HEK293 (cell line): ENCODE results near the gene ATP5PB.

ENCODE experiments used
- CTCF ChIA-PET: fragments of 350-600 bp; formaldehyde crosslinking; extraction: SDS; loops from one replicate; lab custom pipeline; 2021; ENCODE audit warnings: antibody characterized with exemption; lab: Yijun Ruan, JAX
- POLR2A ChIA-PET: fragments of 300-600 bp; formaldehyde crosslinking; extraction: SDS; loops from one replicate; lab custom pipeline; 2020; ENCODE audit warnings: antibody characterized with exemption, inconsistent platforms; lab: Yijun Ruan, JAX
- H3K27ac ChIP-seq: fragments of 200-500 bp; sonication (Bioruptor generic); 2 replicates; pipeline ENCODE4 v1.5.1; 2014; ENCODE audit warnings: low read depth, low read length, control low read depth, inconsistent platforms; ENCODE audit errors: extremely low read depth
- H3K36me3 ChIP-seq, 2 experiments: fragments of 200-500 bp in 1 of 2; sonication (Bioruptor generic) in 1 of 2; 1 replicate in 1 of 2; 2 replicates in 1 of 2; pipeline ENCODE4 v1.5.1; 2014 to 2017; ENCODE audit warnings: inconsistent platforms in 2 of 2, low read length in 2 of 2; ENCODE audit not compliant: control insufficient read depth in 2 of 2, insufficient read depth in 1 of 2
- H3K4me1 ChIP-seq: fragments of 200-500 bp; sonication (Bioruptor generic); 2 replicates; pipeline ENCODE4 v1.5.1; 2014; ENCODE audit warnings: mild to moderate bottlenecking, low read length, inconsistent platforms; ENCODE audit not compliant: control insufficient read depth, insufficient read depth
- H3K4me3 ChIP-seq: 2 replicates; pipeline ENCODE4 v1.5.1; 2011; ENCODE audit warnings: low read depth, mild to moderate bottlenecking, control low read depth, low read length, moderate library complexity
- H3K9me3 ChIP-seq: fragments of 200-500 bp; sonication (Bioruptor generic); 2 replicates; pipeline ENCODE4 v1.5.1; 2014; ENCODE audit warnings: low read depth, low read length, inconsistent platforms; ENCODE audit not compliant: control insufficient read depth, insufficient read depth
- GFI1B ChIP-seq: fragments of 450-650 bp; formaldehyde crosslinking; IDR thresholded peaks from 2 replicates; pipeline ENCODE4 v1.5.1; 2016; ENCODE audit warnings: missing biosample characterization, missing genetic modification characterization
- INSM2 ChIP-seq: fragments of 450-650 bp; formaldehyde crosslinking; IDR thresholded peaks from 2 replicates; pipeline ENCODE4 v1.5.1; 2016; ENCODE audit warnings: missing biosample characterization, missing genetic modification characterization
- KLF9 ChIP-seq: fragments of 450-650 bp; formaldehyde crosslinking; IDR thresholded peaks from 2 replicates; pipeline ENCODE4 v1.5.1; 2016; ENCODE audit warnings: missing biosample characterization, missing genetic modification characterization, low read depth
- OSR2 ChIP-seq: fragments of 450-650 bp; formaldehyde crosslinking; IDR thresholded peaks from 2 replicates; pipeline ENCODE4 v1.5.1; 2016; ENCODE audit warnings: missing biosample characterization, missing genetic modification characterization
- RBAK ChIP-seq: fragments of 450-650 bp; formaldehyde crosslinking; IDR thresholded peaks from 2 replicates; pipeline ENCODE4 v1.5.1; 2016; ENCODE audit warnings: missing biosample characterization, missing genetic modification characterization
- SP7 ChIP-seq: fragments of 450-650 bp; formaldehyde crosslinking; IDR thresholded peaks from 2 replicates; pipeline ENCODE4 v1.5.1; 2016; ENCODE audit warnings: missing biosample characterization, missing genetic modification characterization
- YY1 ChIP-seq: fragments of 450-650 bp; formaldehyde crosslinking; IDR thresholded peaks from 2 replicates; pipeline ENCODE4 v1.5.1; 2018; ENCODE audit warnings: missing biosample characterization, missing genetic modification characterization
- ZBTB10 ChIP-seq: fragments of 450-650 bp; formaldehyde crosslinking; IDR thresholded peaks from 2 replicates; pipeline ENCODE4 v1.5.1; 2016; ENCODE audit warnings: missing biosample characterization, missing genetic modification characterization
- ZBTB20 ChIP-seq: fragments of 450-650 bp; formaldehyde crosslinking; IDR thresholded peaks from 2 replicates; pipeline ENCODE4 v1.5.1; 2016; ENCODE audit warnings: missing biosample characterization, missing genetic modification characterization
- ZFHX2 ChIP-seq: fragments of 450-650 bp; formaldehyde crosslinking; conservative IDR thresholded peaks from 2 replicates; pipeline ENCODE4 v1.5.1; 2016; ENCODE audit warnings: missing biosample characterization, missing genetic modification characterization
- ZFP41 ChIP-seq: fragments of 450-650 bp; formaldehyde crosslinking; IDR thresholded peaks from 2 replicates; pipeline ENCODE4 v1.5.1; 2016; ENCODE audit warnings: missing biosample characterization, missing genetic modification characterization, borderline replicate concordance
- ZNF112 ChIP-seq: fragments of 450-650 bp; formaldehyde crosslinking; IDR thresholded peaks from 2 replicates; pipeline ENCODE4 v1.5.0; 2017; ENCODE audit warnings: missing biosample characterization, missing genetic modification characterization
- ZNF221 ChIP-seq: fragments of 450-650 bp; formaldehyde crosslinking; IDR thresholded peaks from 2 replicates; pipeline ENCODE4 v1.5.1; 2017; ENCODE audit warnings: missing biosample characterization, missing genetic modification characterization, borderline replicate concordance
- ZNF292 ChIP-seq: fragments of 450-650 bp; formaldehyde crosslinking; IDR thresholded peaks from 2 replicates; pipeline ENCODE4 v1.5.1; 2016; ENCODE audit warnings: low read depth, missing biosample characterization, missing genetic modification characterization, borderline replicate concordance
- ZNF366 ChIP-seq: fragments of 450-650 bp; formaldehyde crosslinking; conservative IDR thresholded peaks from 2 replicates; pipeline ENCODE4 v1.5.1; 2016; ENCODE audit warnings: missing biosample characterization, missing genetic modification characterization
- ZNF394 ChIP-seq: fragments of 450-650 bp; formaldehyde crosslinking; IDR thresholded peaks from 2 replicates; pipeline ENCODE4 v1.5.1; 2016; ENCODE audit warnings: missing biosample characterization, missing genetic modification characterization, mild to moderate bottlenecking, moderate library complexity, borderline replicate concordance
- ZNF426 ChIP-seq: fragments of 450-650 bp; formaldehyde crosslinking; IDR thresholded peaks from 2 replicates; pipeline ENCODE4 v1.5.1; 2017; ENCODE audit warnings: missing biosample characterization, missing genetic modification characterization, mild to moderate bottlenecking, inconsistent platforms, moderate library complexity
- ZNF433 ChIP-seq: fragments of 450-650 bp; formaldehyde crosslinking; IDR thresholded peaks from 2 replicates; pipeline ENCODE4 v1.5.1; 2016; ENCODE audit warnings: missing biosample characterization, missing genetic modification characterization, low read depth
- ZNF571 ChIP-seq: fragments of 450-650 bp; formaldehyde crosslinking; IDR thresholded peaks from 2 replicates; pipeline ENCODE4 v1.5.0; 2017; ENCODE audit warnings: missing biosample characterization, missing genetic modification characterization
- ZNF596 ChIP-seq: fragments of 450-650 bp; IDR thresholded peaks from 2 replicates; pipeline ENCODE4 v1.5.0; 2018; ENCODE audit warnings: missing biosample characterization, mild to moderate bottlenecking, missing genetic modification characterization, moderate library complexity
- ZNF777 ChIP-seq: fragments of 450-650 bp; formaldehyde crosslinking; IDR thresholded peaks from 2 replicates; pipeline ENCODE4 v1.5.1; 2017; ENCODE audit warnings: missing biosample characterization, missing genetic modification characterization, borderline replicate concordance
- TF ChIP-seq, protein P1 (sequence below): fragments of 450-650 bp; IDR thresholded peaks from 2 replicates; pipeline ENCODE4 v1.5.1; 2018; ENCODE audit warnings: missing biosample characterization, missing genetic modification characterization

The ATP5PB gene

GRCh38 chr1:111469539-111469938, 20.3 kb downstream of the ATP5PB start:
- H3K27ac ChIP-seq: no peak overlapping the region
- no peaks in the 10 kb centered on the region for H3K4me1 ChIP-seq
- H3K36me3 ChIP-seq: peaks cover 0 to 41% of the 10 kb centered on the region in 2 experiments; a peak in 1 of 3 replicates
- H3K4me3 ChIP-seq: no peak overlapping the region
- no peaks in the 10 kb centered on the region for H3K9me3 ChIP-seq
- CTCF ChIA-PET: interaction anchor here (1.0 kb wide), 1 partner anchor 17 kb away, joined by 3 read pairs; no protein-coding TSS in a partner anchor
- TF ChIP-seq ZFHX2 (no peak), ZNF366 (tag by site-specific recombination) (no peak), ZNF433 (tag by site-specific recombination) (no peak), ZFP41 (tag by site-specific recombination) (no peak), ZBTB20 (tag by site-specific recombination) (no peak), ZBTB10 (no peak), ZNF426 (no peak), ZNF394 (tag by site-specific recombination) (no peak), INSM2 (tag by site-specific recombination) (no peak), ZNF596 (tag by site-specific recombination) (no peak), ZNF571 (tag by site-specific recombination) (no peak), OSR2 (no peak), YY1 (tag by site-specific recombination) (no peak), ZNF777 (tag by site-specific recombination) (no peak), GFI1B (tag by site-specific recombination) (no peak)
- TF ChIP-seq, protein P1, sequence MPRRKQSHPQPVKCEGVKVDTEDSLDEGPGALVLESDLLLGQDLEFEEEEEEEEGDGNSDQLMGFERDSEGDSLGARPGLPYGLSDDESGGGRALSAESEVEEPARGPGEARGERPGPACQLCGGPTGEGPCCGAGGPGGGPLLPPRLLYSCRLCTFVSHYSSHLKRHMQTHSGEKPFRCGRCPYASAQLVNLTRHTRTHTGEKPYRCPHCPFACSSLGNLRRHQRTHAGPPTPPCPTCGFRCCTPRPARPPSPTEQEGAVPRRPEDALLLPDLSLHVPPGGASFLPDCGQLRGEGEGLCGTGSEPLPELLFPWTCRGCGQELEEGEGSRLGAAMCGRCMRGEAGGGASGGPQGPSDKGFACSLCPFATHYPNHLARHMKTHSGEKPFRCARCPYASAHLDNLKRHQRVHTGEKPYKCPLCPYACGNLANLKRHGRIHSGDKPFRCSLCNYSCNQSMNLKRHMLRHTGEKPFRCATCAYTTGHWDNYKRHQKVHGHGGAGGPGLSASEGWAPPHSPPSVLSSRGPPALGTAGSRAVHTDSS (tag by site-specific recombination): no peak
- POLR2A ChIA-PET: no interaction called here

- ChIA-PET POLR2A (no interaction called here), CTCF (no interaction called here)
- H3K27ac ChIP-seq: no peak overlapping the region
- TF ChIP-seq ZNF112 (tag by site-specific recombination): no peak
- TF ChIP-seq KLF9: no peak
- no peak for TF ChIP-seq RBAK (tag by site-specific recombination)
- TF ChIP-seq SP7 (tag by site-specific recombination): no peak
- no peak for TF ChIP-seq ZNF292 (tag by site-specific recombination)
- no peak for TF ChIP-seq ZNF571 (tag by site-specific recombination)
- no peak for TF ChIP-seq ZNF221 (tag by site-specific recombination)
- H3K4me3 ChIP-seq: no peak overlapping the region
- no peaks in the 10 kb centered on the region for H3K4me1 ChIP-seq
- H3K36me3 ChIP-seq: peaks cover 0 to 41% of the 10 kb centered on the region in 2 experiments; a peak in 1 of 3 replicates
- H3K9me3 ChIP-seq: no peaks in the 10 kb centered on the region
These were observed 21.3 kb downstream of the ATP5PB start for GRCh38 chr1:111470596-111470995.
